ENCODE measurements around the gene VTI1A. TPM values are rescaled to one million over a fixed set of nuclear protein-coding genes. Genes with fewer than 3 reads are reported as not detected.

Gene VTI1A
- total and polyA plus RNA-seq, 4 donors = 5.5 to 26.9 (median 13.1) TPM

- Histone ChIP-seq H3K36me3 (ENCODE audit: control insufficient read depth in 4 of 4, insufficient read depth in 3 of 4, low read depth in 1 of 4, low read length in 3 of 4) (no peaks in the 10 kb centered on the region), H3K9me3 (ENCODE audit: control insufficient read depth in 4 of 4, low read length in 3 of 4) (no peaks in the 10 kb centered on the region), H3K4me1 (ENCODE audit: control insufficient read depth in 4 of 4, insufficient read depth in 4 of 4, low read length in 3 of 4) (no peaks in the 10 kb centered on the region), H3K4me3 (ENCODE audit: low read depth in 1 of 3, low read length in 3 of 3) (no peak overlapping the region), H3K9ac (ENCODE audit: low read depth in 1 of 2, low read length in 2 of 2) (no peak overlapping the region), H3K27me3 (ENCODE audit: control insufficient read depth in 4 of 4, insufficient read depth in 4 of 4, low read length in 3 of 4) (no peaks in the 10 kb centered on the region), H3K27ac (ENCODE audit: low read depth in 1 of 2, low read length in 2 of 2) (no peak overlapping the region)
- WGBS = 98% methylated on average over 1 of the region's 1 CpG
- TF ChIP-seq FOXA1 (IDR thresholded peaks at IDR 0.05) (no peak), RAD21 (IDR thresholded peaks at IDR 0.05) (no peak), ATF3 (IDR thresholded peaks at IDR 0.05) (no peak)
- DNase-seq (ENCODE audit: low spot score) = no peak
Measured at GRCh38 chr10:112680586-112680985, 233.6 kb downstream of the VTI1A start.

GRCh38 chr10:112687647-112688046, 240.6 kb downstream of the VTI1A start:
- no peak for TF ChIP-seq TAF1 (conservative IDR thresholded peaks at IDR 0.05)
- TF ChIP-seq GABPA (IDR thresholded peaks at IDR 0.05 in 1 of 2, conservative IDR thresholded peaks at IDR 0.05 in 1 of 2) = no peak
- TF ChIP-seq CTCF (IDR thresholded peaks at IDR 0.05; ENCODE audit: low read depth, low read length, missing input control) = no peak
- TF ChIP-seq HNF4G (IDR thresholded peaks at IDR 0.05) = no peak
- no peak for TF ChIP-seq YY1 (IDR thresholded peaks at IDR 0.05)
- TF ChIP-seq HNF4A (conservative IDR thresholded peaks at IDR 0.05) = no peak
- no peak for TF ChIP-seq MAX (IDR thresholded peaks at IDR 0.05)
- TF ChIP-seq ATF3 (IDR thresholded peaks at IDR 0.05) = no peak
- TF ChIP-seq EGR1 (IDR thresholded peaks at IDR 0.05; ENCODE audit: low read depth in 2 of 2) = no peak
- TF ChIP-seq FOXA1 (IDR thresholded peaks at IDR 0.05) = no peak
- TF ChIP-seq ZBTB33 (IDR thresholded peaks at IDR 0.05) = no peak
- no peak for TF ChIP-seq JUND (IDR thresholded peaks at IDR 0.05)
- no peak for TF ChIP-seq RXRA (IDR thresholded peaks at IDR 0.05)
- TF ChIP-seq REST (IDR thresholded peaks at IDR 0.05) = no peak
- TF ChIP-seq FOXA2 (IDR thresholded peaks at IDR 0.05) = no peak
- no peak for TF ChIP-seq SP1 (IDR thresholded peaks at IDR 0.05)
- Histone ChIP-seq H3K9me3 (ENCODE audit: control insufficient read depth in 4 of 4, low read length in 3 of 4) (no peaks in the 10 kb centered on the region), H3K4me3 (ENCODE audit: low read depth in 1 of 3, low read length in 3 of 3) (no peak overlapping the region), H3K4me1 (ENCODE audit: control insufficient read depth in 4 of 4, insufficient read depth in 4 of 4, low read length in 3 of 4) (no peaks in the 10 kb centered on the region), H3K27ac (ENCODE audit: low read depth in 1 of 2, low read length in 2 of 2) (no peak overlapping the region), H3K36me3 (ENCODE audit: control insufficient read depth in 4 of 4, insufficient read depth in 3 of 4, low read depth in 1 of 4, low read length in 3 of 4) (no peaks in the 10 kb centered on the region), H3K27me3 (ENCODE audit: control insufficient read depth in 4 of 4, insufficient read depth in 4 of 4, low read length in 3 of 4) (no peaks in the 10 kb centered on the region), H3K9ac (ENCODE audit: low read depth in 1 of 2, low read length in 2 of 2) (no peak overlapping the region)
- 95% methylated on average over 4 of the region's 4 CpGs for WGBS
- no peak for DNase-seq (ENCODE audit: low spot score)

All from liver (tissue), 9 donors.